Eye (tissue), 1 donor: ENCODE results near the gene DOCK6.
A peak's percentile ranks its signal among the peaks of the same experiment; 100 is the strongest.

Experiments
- DNase-seq: peaks from one replicate; pipeline ENCODE4 v3.0.0-alpha.2; 2015

The DOCK6 gene

DNA sequence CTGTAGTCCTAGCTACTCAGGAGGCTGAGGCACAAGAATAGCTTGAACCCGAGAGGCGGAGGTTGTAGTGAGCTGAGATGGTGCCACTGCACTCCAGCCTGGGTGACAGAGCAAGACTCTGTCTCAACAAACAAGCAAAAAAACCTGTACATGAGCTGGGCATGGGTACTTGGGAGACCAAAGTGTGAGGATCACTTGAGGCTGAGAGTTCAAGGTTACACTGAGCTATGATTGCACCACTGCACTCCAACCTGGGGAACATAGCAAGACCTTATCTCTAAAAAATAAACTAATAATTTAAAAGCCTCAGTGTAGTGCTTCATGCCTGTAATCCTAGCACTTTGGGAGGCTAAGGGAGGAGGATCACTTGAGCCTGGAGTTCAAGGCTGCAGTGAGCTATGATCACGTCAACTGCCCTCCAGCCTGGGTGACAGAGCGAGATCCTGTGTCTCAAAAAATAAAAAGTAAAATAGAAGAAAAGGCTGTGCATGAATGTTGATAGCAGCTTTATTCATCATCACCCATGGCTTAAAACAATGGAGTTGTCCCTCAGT is 12.3 kb upstream of the DOCK6 start:
- DNase-seq, result no peak

DNA sequence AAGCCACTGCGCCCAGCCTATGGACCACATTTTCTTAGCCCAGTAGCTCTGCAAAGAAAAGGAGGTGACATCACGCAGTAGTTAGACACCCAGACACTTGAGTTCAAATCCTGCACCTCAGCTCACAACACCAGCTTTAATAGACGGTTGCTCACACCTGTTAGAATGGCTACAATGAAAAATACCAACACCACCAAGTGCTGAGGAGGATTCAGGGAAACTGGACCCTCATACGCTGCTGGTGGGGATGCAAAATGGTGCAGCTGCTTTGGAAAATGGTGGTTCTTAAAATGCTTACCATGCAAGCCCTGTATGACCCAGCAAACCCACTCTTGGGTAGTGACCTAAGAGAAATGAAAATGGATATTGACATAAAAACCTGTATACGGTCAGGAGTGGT is 11.7 kb upstream of the DOCK6 start:
- no peak for DNase-seq

- DNase-seq, result no peak
Measured at GRCh38 chr19:11273296-11273695, 11.0 kb upstream of the DOCK6 start.

DNA sequence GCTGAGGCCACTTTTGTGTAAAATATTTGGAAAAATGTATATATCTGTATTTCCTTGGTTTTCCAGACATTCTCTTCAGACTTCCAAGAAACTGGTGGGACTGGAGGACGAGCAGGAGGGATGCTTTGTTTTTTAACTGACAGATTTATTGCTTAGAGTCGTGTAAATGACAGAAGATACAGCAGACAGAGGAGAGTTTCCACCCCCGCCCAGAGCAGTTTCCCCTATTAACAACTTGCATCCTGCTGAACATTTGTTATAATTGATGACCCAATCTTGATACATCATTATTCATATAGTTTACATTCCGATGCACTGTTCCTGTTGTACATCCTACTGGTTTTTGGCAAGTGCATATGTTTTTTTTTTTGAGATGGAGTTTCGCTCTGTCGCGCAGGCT is 7.1 kb upstream of the DOCK6 start:
- DNase-seq, result no peak

GRCh38 chr19:11268783-11269267 is 6.5 kb upstream of the DOCK6 start:
- DNase-seq, result peak; percentile 34

- DNase-seq, result no peak
Measured at GRCh38 chr19:11267316-11268085, 5.2 kb upstream of the DOCK6 start.

DNA sequence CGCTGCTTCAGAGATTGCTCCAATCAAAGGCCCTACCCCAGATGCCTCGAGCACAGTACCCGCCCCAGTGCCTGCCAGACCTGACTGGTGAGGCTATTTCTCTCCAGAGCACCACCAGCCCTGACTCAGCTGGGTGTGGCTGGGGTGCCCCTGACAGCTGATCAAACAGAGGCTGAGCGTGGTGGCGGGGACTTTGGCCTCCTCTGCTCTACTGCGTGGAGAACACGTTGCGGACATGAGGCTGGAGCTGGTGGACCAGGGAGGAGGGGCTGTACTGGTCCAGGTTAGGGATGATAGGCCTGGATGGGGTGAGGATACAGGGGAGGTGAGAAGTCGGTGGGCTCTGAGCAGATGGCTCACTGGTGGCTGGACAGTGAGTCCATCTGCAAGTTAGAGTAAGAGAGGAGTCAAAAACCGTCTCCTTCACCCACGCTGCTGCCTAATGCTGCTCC is 3.5 kb upstream of the DOCK6 start:
- DNase-seq, result no peak

DNA sequence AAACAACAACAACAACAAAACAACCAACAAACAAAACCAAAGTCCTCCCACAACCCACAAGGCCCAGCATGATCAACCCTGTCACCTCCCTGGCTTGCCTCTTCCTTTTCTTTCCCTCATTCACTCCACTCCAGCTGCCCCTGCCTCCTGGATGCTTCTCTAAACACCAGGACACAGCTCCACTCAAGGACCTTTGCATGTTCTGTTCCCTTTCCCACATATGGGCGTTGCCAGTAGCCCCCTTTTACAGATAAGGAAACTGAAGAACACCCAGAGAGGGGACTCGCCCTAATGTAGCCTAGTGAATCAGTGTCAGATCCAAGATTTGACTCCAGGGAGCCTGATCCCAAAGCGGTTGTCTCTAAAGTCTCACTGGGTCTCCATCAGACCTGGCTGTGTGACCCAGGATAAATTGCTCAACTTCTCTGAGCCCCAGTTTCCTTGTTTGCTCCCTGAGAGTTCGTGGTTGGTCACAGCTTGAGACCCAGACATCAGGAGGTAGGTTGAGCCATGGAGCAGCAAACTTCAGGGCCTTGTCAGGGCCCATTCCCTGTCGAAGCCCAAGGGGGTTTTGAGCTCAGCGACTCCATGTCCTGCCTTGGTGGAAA is 3.0 kb upstream of the DOCK6 start:
- no peak for DNase-seq

DNA sequence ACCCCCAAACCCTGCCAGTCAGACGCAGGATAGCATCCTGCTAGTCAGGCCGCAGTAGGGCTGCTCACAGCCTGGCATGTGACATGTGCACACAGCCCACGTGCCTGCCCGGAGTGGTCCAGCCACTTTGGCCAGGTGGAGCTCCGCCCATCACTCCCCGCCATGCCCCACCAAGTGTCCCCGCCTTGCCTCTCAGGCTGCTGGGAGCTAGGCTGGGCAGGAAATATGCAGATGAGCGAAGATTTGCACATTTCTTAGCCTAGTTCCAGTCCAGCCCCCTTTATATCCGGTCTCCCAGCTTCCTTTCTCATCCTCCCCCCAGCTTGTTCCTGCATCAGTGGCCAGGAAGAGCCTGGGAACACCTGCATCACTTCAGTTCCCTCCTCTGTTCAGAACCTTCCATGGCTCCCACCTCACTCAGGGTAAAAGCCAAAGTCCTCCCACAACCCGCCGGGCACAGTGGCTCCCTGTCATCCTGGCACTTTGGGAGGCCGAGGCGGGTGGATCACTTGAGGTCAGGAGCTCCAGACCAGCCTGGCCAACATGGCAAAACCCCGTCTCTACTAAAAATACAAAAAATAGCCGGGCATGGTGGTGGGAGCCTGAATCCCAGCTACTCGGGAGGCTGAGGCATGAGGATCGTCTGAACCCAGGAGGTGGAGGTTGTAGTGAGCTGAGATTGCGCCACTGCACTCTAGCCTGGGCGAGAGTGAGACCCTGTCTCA is 2.3 kb upstream of the DOCK6 start:
- no peak for DNase-seq

GRCh38 chr19:11263726-11264125 is 1.4 kb upstream of the DOCK6 start:
- no peak for DNase-seq

GRCh38 chr19:11261431-11261970 is 823 bp downstream of the DOCK6 start:
- DNase-seq, result peak; percentile 71

GRCh38 chr19:11260996-11261395 is 1.3 kb downstream of the DOCK6 start:
- no peak for DNase-seq

GRCh38 chr19:11257846-11258380 is 4.4 kb downstream of the DOCK6 start:
- no peak for DNase-seq

- peak; percentile 68 for DNase-seq
Measured at GRCh38 chr19:11256189-11256588, 6.1 kb downstream of the DOCK6 start.

- no peak for DNase-seq
Measured at GRCh38 chr19:11254666-11255065, 7.7 kb downstream of the DOCK6 start.

DNA sequence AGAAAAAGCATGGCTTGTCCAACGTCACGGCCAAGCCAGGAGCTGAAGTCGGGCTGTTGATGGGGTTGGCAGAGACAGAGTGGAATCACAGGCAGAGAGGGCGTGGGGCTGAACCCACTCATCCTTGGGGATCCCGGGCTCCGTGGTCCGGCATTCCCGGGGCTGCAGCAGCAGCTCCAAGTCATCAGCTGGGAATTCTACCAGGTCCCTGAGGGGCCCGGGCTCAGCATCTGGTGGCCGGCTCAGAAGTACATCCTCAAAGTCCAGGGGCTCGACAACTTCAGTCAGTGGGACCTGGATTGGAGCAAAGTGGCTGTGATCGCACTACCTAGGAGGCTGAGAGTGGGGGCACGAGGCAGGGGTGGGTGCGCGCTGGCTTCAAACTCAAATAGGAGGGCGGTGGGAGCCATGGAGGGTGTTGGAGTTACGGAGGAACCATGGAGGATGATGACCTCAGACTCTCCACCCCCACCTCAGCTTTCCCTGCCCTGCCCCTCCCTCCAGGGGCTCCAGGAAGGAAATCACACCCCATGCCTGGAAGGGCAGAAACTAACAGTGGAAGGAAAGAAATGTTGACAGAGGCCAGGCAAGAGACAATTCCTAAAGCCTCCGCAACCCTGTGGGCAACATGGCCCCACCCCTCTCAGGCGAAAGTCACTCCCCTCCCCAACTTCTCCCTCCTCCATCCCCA is 9.5 kb downstream of the DOCK6 start:
- no peak for DNase-seq

GRCh38 chr19:11251650-11252314 is 10.5 kb downstream of the DOCK6 start:
- no peak for DNase-seq

DNA sequence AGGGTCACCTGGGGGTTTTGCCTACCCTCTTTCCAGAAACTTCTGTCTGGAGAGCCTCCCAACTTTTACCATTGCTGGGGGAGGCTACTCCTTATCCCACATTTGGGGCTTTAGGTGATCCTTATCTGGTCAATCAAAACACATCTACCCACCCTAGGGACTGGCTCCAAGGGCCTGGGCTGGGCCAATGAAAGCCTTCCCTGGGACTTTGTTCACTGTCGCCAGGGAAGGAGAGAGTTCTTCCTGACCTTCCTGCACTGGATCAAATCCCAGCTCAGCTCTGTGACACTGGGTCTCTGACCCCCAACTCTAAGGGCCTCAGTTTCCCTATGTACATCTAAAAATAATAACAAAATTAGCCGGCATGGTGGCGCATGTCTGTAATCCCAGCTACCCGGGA is 11.1 kb downstream of the DOCK6 start:
- no peak for DNase-seq

GRCh38 chr19:11248852-11249251 is 13.5 kb downstream of the DOCK6 start:
- DNase-seq, result no peak

GRCh38 chr19:11247934-11248333 is 14.4 kb downstream of the DOCK6 start:
- DNase-seq, result no peak

DNA sequence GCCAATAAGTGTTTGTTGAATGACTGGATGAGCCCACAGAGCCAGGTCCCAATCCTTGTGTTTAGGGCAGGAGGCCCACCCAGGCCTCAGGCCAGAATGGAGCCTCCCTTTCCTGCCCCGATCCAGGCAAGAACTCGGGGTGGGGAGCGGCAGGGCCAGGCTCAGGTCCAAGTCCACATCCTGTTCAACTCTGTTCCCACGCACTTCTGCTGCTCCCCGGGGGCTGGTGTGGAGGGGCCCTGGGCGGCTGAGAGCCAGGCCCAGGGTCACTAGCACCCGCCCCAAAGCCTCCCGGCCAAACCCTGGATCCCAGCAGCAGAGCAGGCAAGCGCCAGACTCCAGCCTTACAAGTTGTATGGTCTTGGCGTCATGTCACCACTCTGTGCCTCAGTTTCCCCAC is 14.9 kb downstream of the DOCK6 start:
- no peak for DNase-seq

DNA sequence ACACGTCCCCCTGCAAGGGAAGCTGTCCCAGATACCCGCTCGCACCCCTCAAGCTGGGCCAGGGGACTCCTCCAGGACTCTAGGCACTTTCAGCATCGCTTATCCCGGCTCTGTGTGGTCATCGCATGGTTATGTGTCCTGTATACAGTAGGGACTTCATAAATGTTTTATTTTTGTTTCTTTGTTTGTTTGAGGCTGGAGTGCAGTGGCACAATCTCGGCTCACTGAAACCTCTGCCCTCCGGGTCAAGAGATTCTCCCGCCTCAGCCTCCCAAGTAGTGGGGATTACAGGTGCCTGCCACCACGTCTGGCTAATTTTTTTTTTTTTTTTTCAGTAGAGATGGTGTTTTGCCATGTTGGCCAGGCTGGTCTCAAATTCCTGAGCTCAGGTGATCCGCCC is 15.4 kb downstream of the DOCK6 start:
- no peak for DNase-seq
